HG02885 (cell line): ENCODE results near the gene TSPAN9.

Experiments used
- ATAC-seq: cut with Tn5 transposase; IDR thresholded peaks from one replicate; pipeline ENCODE4 v1.9.1; 2021; ENCODE audit warnings: mild to moderate bottlenecking; ENCODE audit not compliant: unreplicated experiment, poor library complexity

TSPAN9 gene

GRCh38 chr12:3073438-3074250 lies 3.5 kb upstream of the TSPAN9 start:
- no peak for ATAC-seq

GRCh38 chr12:3075315-3075714 lies 1.9 kb upstream of the TSPAN9 start:
- no peak for ATAC-seq

- ATAC-seq = peak; percentile 7
Measured at GRCh38 chr12:3077572-3078081, 448 bp downstream of the TSPAN9 start.

- ATAC-seq = no peak
Measured at GRCh38 chr12:3078086-3078820, 1.1 kb downstream of the TSPAN9 start.

GRCh38 chr12:3081091-3081490 lies 3.9 kb downstream of the TSPAN9 start:
- no peak for ATAC-seq

GRCh38 chr12:3081886-3082285 lies 4.7 kb downstream of the TSPAN9 start:
- no peak for ATAC-seq

GRCh38 chr12:3083241-3083920 lies 6.2 kb downstream of the TSPAN9 start:
- ATAC-seq = no peak

- no peak for ATAC-seq
Measured at GRCh38 chr12:3083921-3084347, 6.8 kb downstream of the TSPAN9 start.

GRCh38 chr12:3084742-3085141 lies 7.6 kb downstream of the TSPAN9 start:
- no peak for ATAC-seq

GRCh38 chr12:3085341-3086139 lies 8.4 kb downstream of the TSPAN9 start:
- ATAC-seq = no peak

GRCh38 chr12:3086211-3086610 lies 9.0 kb downstream of the TSPAN9 start:
- ATAC-seq = no peak

- ATAC-seq = no peak
Measured at GRCh38 chr12:3086729-3087323, 9.6 kb downstream of the TSPAN9 start.

GRCh38 chr12:3087758-3088650 lies 10.8 kb downstream of the TSPAN9 start:
- ATAC-seq = no peak

- no peak for ATAC-seq
Measured at GRCh38 chr12:3089588-3089987, 12.4 kb downstream of the TSPAN9 start.

GRCh38 chr12:3090240-3091037 lies 13.3 kb downstream of the TSPAN9 start:
- ATAC-seq = no peak

GRCh38 chr12:3091038-3091319 lies 13.8 kb downstream of the TSPAN9 start:
- no peak for ATAC-seq

- ATAC-seq = no peak
Measured at GRCh38 chr12:3091382-3092241, 14.4 kb downstream of the TSPAN9 start.
